ENCODE data around the gene POU4F1.

The POU4F1 gene

DNA sequence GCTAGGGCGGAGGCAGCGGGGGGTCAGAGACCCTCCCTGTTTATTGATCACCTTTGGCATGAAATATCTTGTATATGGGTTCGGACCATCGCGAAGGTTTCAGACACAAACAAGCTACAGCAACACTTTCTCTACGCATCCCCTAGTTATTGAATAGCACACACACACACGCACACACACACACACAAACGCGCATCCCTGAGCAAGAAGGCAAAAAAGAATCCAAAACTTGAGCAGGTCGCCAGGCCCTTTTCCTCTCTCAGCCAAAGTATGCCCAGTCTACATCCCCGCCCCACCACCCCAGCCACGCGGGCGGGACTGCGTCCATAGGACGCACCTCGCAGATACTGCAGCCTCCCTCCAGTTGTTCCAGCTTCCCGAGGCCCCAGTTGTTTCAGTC lies 16.0 kb downstream of the POU4F1 start:
- DNase-seq (ENCODE audit: insufficient read length, low spot score): no peak
- TF ChIP-seq, protein P1, sequence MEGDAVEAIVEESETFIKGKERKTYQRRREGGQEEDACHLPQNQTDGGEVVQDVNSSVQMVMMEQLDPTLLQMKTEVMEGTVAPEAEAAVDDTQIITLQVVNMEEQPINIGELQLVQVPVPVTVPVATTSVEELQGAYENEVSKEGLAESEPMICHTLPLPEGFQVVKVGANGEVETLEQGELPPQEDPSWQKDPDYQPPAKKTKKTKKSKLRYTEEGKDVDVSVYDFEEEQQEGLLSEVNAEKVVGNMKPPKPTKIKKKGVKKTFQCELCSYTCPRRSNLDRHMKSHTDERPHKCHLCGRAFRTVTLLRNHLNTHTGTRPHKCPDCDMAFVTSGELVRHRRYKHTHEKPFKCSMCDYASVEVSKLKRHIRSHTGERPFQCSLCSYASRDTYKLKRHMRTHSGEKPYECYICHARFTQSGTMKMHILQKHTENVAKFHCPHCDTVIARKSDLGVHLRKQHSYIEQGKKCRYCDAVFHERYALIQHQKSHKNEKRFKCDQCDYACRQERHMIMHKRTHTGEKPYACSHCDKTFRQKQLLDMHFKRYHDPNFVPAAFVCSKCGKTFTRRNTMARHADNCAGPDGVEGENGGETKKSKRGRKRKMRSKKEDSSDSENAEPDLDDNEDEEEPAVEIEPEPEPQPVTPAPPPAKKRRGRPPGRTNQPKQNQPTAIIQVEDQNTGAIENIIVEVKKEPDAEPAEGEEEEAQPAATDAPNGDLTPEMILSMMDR (IDR thresholded peaks at IDR 0.05; ENCODE audit: insufficient read depth, missing control alignments): no peak
- no peak for FAIRE-seq

DNA sequence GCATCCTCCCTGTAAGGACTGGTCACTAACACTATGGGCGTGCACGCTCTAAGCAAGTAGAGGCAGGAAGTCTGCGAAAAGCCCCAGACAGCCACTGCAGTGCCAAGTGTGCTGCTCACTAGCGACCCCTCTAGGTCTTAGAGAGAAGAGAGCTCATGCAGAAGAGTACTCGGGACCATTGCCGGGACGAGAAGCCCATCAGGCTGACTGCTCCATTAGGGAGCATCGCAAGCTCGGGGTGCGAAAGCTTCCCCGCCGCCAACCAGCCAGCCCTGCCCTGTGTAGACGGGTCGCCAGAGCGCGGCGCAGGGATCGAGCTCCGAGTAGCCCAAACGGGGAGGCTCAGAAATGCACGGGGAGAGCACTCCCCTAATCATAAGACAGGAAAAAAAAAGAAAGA lies 16.6 kb downstream of the POU4F1 start:
- FAIRE-seq (no peak), DNase-seq (ENCODE audit: insufficient read length, low spot score) (no peak)
- TF ChIP-seq, protein P1 (IDR thresholded peaks at IDR 0.05; ENCODE audit: insufficient read depth, missing control alignments): peak; percentile 34

DNA sequence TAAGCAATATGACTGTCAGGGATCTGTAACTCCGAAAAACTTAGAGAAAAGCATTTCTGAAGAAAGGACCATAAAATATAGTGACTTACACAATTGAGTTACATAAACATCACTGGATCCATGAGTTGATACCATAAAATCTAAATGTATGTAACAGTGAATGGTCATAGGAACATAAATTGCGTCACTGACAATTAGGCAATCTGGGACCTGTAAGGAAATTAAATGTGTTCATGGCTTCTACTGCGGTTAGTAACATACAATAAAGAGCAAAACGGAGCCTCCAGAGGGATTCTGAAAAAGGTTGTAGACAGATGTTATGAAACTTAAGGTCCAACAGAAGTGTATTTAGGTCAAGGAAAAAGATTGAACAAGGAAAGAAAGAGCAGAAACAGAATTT lies 27.1 kb downstream of the POU4F1 start:
- DNase-seq (ENCODE audit: insufficient read length, low spot score): no peak
- no peak for FAIRE-seq
- TF ChIP-seq, protein P1 (IDR thresholded peaks at IDR 0.05; ENCODE audit: insufficient read depth, missing control alignments): no peak

DNA sequence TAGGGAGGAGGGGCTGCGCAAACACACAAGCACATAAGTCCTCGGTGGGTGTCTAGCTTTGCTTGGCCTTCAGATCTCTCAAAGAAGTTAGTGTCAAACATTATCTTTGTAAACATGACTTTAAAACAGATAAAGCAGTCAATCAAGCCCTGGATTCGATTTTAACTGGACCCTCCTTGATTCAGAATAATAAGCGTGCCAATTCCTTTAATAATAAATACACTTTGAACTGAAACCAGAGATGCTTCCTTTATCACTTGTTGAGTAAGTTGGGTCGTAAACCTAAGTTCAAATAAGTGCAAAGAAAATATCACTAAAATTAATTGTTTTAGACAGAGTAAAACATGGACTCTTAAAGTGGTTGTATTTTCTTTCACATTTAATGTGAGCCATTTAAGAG lies 30.9 kb downstream of the POU4F1 start:
- DNase-seq (ENCODE audit: insufficient read length, low spot score) (no peak), FAIRE-seq (no peak)
- TF ChIP-seq, protein P1 (IDR thresholded peaks at IDR 0.05; ENCODE audit: insufficient read depth, missing control alignments): no peak

DNA sequence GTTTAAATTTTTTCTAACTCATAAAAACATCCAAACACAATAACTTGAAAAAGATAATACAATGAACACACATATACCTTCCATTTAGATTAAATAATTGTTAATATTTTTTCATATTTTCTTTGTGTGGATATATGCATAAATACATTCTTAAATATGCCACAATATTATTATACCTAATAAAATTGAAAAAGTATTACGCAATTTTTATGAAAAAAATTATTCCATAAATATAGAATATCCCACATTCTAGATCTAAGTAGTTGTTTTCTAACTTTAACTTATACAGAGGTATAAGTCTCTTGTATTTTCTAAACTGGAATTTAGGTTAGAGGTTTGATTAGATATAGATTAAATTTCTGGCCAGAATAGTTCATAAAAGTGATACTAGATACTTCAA lies 34.3 kb downstream of the POU4F1 start:
- TF ChIP-seq, protein P1 (IDR thresholded peaks at IDR 0.05; ENCODE audit: insufficient read depth, missing control alignments): no peak
- DNase-seq (ENCODE audit: insufficient read length, low spot score) (no peak), FAIRE-seq (no peak)

DNA sequence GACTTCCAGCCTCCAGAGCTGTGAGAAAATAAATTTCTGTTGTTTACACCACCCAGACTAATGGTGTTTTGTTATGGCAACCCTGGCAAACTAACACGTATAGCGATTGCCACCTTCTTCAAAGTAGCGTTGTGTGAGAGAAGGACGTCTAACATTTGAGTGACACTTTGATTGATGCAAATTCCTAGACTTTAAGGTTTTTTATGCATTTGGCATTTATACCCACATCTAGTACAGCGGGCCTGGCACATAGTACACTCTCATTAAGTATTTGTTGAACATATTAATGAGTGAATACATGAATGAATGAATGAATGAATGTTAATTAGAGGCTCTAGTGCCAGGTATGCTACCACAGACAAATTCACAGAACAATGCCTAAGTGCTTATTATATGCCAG lies 36.7 kb downstream of the POU4F1 start:
- no peak for FAIRE-seq
- DNase-seq (ENCODE audit: insufficient read length, low spot score): no peak
- TF ChIP-seq, protein P1 (IDR thresholded peaks at IDR 0.05; ENCODE audit: insufficient read depth, missing control alignments): no peak

DNA sequence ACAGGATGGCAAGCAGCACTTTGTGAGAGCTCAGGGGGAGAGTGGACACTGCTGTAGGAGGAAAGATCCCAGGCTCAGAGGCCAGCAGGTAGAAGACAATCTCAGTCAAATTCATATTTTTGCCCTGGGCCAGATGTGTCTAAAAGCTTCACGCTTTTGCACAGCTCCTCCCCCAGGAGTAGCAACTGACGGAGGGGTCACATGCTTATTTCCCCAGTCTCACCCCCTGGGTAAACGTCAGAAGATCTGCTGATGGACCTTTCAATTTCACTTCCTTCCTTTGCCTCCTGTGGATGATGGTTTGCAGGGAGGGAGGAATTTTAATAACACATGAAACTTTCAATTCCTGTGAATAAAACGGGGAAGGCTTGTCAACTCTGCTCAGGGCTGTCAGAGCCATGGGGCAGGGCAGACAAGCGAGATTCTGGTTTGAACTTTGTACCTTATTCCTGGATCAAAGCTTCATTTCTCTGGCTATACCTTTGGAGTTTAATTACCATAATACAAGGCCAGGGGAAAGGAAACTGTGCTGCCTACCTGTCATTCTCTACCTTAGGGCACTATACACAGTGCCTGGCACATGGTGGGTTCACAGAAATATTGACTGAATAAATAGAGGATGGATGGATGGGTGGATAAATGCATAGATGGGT lies 41.0 kb downstream of the POU4F1 start:
- no peak for DNase-seq (ENCODE audit: insufficient read length, low spot score)
- no peak for FAIRE-seq
- TF ChIP-seq, protein P1 (IDR thresholded peaks at IDR 0.05; ENCODE audit: insufficient read depth, missing control alignments): no peak
